Liver (tissue), 9 donors: ENCODE data around the gene TLE7. TPM values are rescaled to one million over a fixed set of nuclear protein-coding genes. Genes with fewer than 3 reads are reported as not detected.

Experiments used
- DNase-seq: peaks from one replicate; pipeline ENCODE4 v3.0.0-alpha.2; 2017; ENCODE audit warnings: low spot score
- H3K27ac ChIP-seq, 2 donors: one replicate each; pipeline ENCODE4 v1.7.0; 2013; ENCODE audit warnings: inconsistent platforms in 2 of 2, low read length in 2 of 2, control low read depth in 1 of 2, low read depth in 1 of 2, mild to moderate bottlenecking in 1 of 2
- H3K27me3 ChIP-seq, 4 donors: one replicate each; pipeline versions ENCODE4 v1.6.1 to v1.7.0; 2013; ENCODE audit warnings: low read length in 3 of 4, inconsistent platforms in 1 of 4, mild to moderate bottlenecking in 1 of 4, moderate library complexity in 1 of 4; ENCODE audit not compliant: control insufficient read depth in 4 of 4, insufficient read depth in 4 of 4
- H3K36me3 ChIP-seq, 4 donors: one replicate each; pipeline versions ENCODE4 v1.6.1 to v1.7.0; 2013; ENCODE audit warnings: low read length in 3 of 4, mild to moderate bottlenecking in 3 of 4, low read depth in 1 of 4, moderate library complexity in 1 of 4; ENCODE audit not compliant: control insufficient read depth in 4 of 4, insufficient read depth in 3 of 4
- H3K4me1 ChIP-seq, 4 donors: one replicate each; pipeline versions ENCODE4 v1.6.1 to v1.7.0; 2013; ENCODE audit warnings: low read length in 3 of 4, mild to moderate bottlenecking in 3 of 4, moderate library complexity in 1 of 4; ENCODE audit not compliant: control insufficient read depth in 4 of 4, insufficient read depth in 4 of 4
- H3K4me3 ChIP-seq, 3 donors: one replicate each; pipeline versions ENCODE4 v1.6.1 to v1.7.0; 2013; ENCODE audit warnings: low read length in 3 of 3, control low read depth in 1 of 3, low read depth in 1 of 3, mild to moderate bottlenecking in 1 of 3
- H3K9ac ChIP-seq, 2 donors: one replicate each; pipeline ENCODE4 v1.7.0; 2013; ENCODE audit warnings: low read length in 2 of 2, mild to moderate bottlenecking in 2 of 2, moderate library complexity in 2 of 2, control low read depth in 1 of 2, low read depth in 1 of 2
- H3K9me3 ChIP-seq, 4 donors: one replicate each; pipeline versions ENCODE4 v1.6.1 to v1.7.0; 2013; ENCODE audit warnings: low read length in 3 of 4; ENCODE audit not compliant: control insufficient read depth in 4 of 4
- ATF3 ChIP-seq: IDR thresholded peaks from 2 replicates; pipeline ENCODE4 v1.6.1; 2016; ENCODE audit warnings: antibody characterized with exemption
- FOXA1 ChIP-seq: IDR thresholded peaks from 2 replicates; pipeline ENCODE4 v1.6.1; 2016; ENCODE audit warnings: antibody characterized with exemption
- GABPA ChIP-seq, 2 donors: IDR thresholded peaks in 1 of 2; conservative IDR thresholded peaks in 1 of 2; 2 replicates each; pipeline ENCODE4 v1.6.1; 2016; ENCODE audit warnings: antibody characterized with exemption in 2 of 2, mild to moderate bottlenecking in 1 of 2, moderate library complexity in 1 of 2
- HNF4A ChIP-seq, 2 donors: conservative IDR thresholded peaks; 2 replicates each; pipeline ENCODE4 v1.6.1; 2016; ENCODE audit warnings: antibody characterized with exemption in 2 of 2, mild to moderate bottlenecking in 2 of 2
- JUND ChIP-seq, 2 donors: IDR thresholded peaks; 2 replicates each; pipeline ENCODE4 v1.6.1; 2016; ENCODE audit warnings: antibody characterized with exemption in 2 of 2
- MAX ChIP-seq: IDR thresholded peaks from 2 replicates; pipeline ENCODE4 v1.6.1; 2016; ENCODE audit warnings: antibody characterized with exemption
- RAD21 ChIP-seq, 2 donors: IDR thresholded peaks; 2 replicates each; pipeline ENCODE4 v1.6.1; 2016; ENCODE audit warnings: antibody characterized with exemption in 2 of 2, mild to moderate bottlenecking in 2 of 2
- REST ChIP-seq: IDR thresholded peaks from 2 replicates; pipeline ENCODE4 v1.6.1; 2016; ENCODE audit warnings: antibody characterized with exemption, mild to moderate bottlenecking
- RXRA ChIP-seq, 2 donors: IDR thresholded peaks; 2 replicates each; pipeline ENCODE4 v1.6.1; 2017 to 2018; ENCODE audit warnings: antibody characterized with exemption in 2 of 2, mild to moderate bottlenecking in 1 of 2
- SP1 ChIP-seq: IDR thresholded peaks from 2 replicates; pipeline ENCODE4 v1.6.1; 2018; ENCODE audit warnings: antibody characterized with exemption, mild to moderate bottlenecking
- TAF1 ChIP-seq: conservative IDR thresholded peaks from 2 replicates; pipeline ENCODE4 v1.6.1; 2016; ENCODE audit warnings: antibody characterized with exemption, mild to moderate bottlenecking
- YY1 ChIP-seq: IDR thresholded peaks from 2 replicates; pipeline ENCODE4 v1.6.1; 2016; ENCODE audit warnings: antibody characterized with exemption, mild to moderate bottlenecking
- WGBS: extraction: QIAGEN DNeasy Blood & Tissue Kit; methylation state at CpG from one replicate; pipeline ENCODE4 v1.1.7; 2013; 5-methylcytosine and 5-hydroxymethylcytosine counted together
- polyA plus RNA-seq, 2 donors: library from polyadenylated mRNA; stranded (reverse) in 1 of 2; unstranded in 1 of 2; fragments of 200-250 nt in 1 of 2; fragments of >200 nt in 1 of 2; fragmentation: Nextera tagmentation in 1 of 2; extraction: Ambion mirVana in 1 of 2; gene quantifications; one replicate each; pipeline versions ENCODE4 v1.2.1 to v1.2.3, GENCODE V29; 2013 to 2015
- total RNA-seq, 2 donors: library from RNA; depleted of rRNA; stranded (reverse); fragments of >200 nt; gene quantifications; one replicate each; pipeline ENCODE4 v1.2.3, GENCODE V29; 2014
- TF ChIP-seq, protein P1 (sequence below): fragments of 150-350 bp; IDR thresholded peaks from 2 replicates; pipeline ENCODE4 v1.5.1; 2017; ENCODE audit warnings: improper control_type of control experiment, low read depth, low read length; ENCODE audit not compliant: missing input control
- donor health status: healthy.
- donor health status: healthy.
- donor health status: healthy.
- donor health status: healthy.
- donor health status: healthy.

The TLE7 gene
- total and polyA plus RNA-seq, 4 donors = not detected

DNA sequence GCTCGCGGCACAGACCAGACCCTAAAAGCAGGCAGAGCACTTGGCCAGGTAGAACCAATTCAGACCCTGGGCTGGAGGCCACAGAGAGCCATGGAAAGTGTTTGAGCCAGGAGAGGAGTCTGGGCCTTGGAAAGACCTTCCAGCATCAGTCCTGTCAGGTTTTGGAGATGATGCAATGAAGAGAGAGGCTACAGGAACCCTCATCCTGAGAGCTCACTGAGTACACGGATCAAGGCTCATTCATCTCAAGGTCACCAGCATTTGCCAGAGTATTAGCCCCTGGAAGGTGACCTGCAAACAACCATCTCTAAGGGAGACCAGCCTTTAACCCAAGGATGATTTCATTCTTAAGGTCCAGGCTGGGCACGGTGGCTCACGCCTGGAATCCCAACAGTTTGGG is 27.8 kb downstream of the TLE7 start (continued):
- TF ChIP-seq HNF4A (conservative IDR thresholded peaks at IDR 0.05) = no peak

- WGBS = 62% methylated on average over 4 of the region's 4 CpGs
- no peak for DNase-seq
- Histone ChIP-seq H3K36me3 (no peaks in the 10 kb centered on the region), H3K27ac (no peak overlapping the region), H3K9me3 (no peaks in the 10 kb centered on the region), H3K27me3 (no peaks in the 10 kb centered on the region), H3K4me1 (peaks cover 0 to 3% (median 0%) of the 10 kb centered on the region in 4 donors), H3K4me3 (no peak overlapping the region), H3K9ac (no peak overlapping the region)
- no peak for TF ChIP-seq FOXA1
- no peak for TF ChIP-seq ATF3
- no peak for TF ChIP-seq MAX
- no peak for TF ChIP-seq REST
Observed at GRCh38 chr16:71413341-71413740, 28.5 kb downstream of the TLE7 start.

DNA sequence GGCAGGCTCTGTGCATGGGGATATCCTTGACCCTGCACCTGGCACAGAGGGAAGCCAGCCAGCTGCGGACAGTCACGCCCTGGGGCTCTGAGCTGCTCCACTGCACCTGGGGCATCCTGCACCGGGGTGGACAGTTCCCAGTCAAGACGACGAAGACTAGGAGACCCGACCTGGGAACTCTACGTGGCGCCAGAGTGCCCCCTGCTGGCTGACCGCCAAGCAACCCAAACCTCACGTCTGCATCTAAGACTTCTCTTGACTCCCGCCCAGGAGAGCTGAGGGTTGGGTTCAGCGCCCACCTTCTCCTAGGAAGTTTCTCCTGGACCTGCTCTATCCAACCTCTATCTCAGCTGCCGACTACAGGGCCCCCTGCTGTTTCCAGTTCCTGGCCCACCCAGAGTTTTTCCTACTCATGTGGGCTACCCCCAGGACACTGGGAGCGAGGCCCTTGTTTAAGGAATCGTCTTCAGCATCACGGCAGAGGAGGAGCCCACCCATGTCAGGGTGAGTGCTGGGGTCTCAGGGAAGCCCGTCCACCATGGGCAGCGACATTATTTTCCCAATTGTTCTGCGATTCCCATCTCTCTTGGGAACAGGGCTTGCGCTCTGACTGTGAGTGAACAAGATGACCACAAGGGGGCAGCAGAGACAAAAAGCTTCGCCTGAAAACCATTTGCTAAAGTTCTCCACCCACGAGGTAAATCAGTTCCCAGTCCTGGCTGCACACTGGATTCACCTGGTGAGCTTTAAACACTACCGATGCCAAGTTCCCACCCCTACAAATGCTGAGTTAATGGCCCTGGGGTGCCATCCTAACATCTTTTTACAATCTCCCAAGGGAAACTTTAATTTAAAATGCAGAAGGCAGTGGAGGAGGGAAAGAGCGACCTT is 29.3 kb downstream of the TLE7 start:
- Histone ChIP-seq H3K4me1 (peaks cover 0 to 3% (median 0%) of the 10 kb centered on the region in 4 donors), H3K4me3 (no peak overlapping the region), H3K9ac (no peak overlapping the region), H3K36me3 (no peaks in the 10 kb centered on the region), H3K27me3 (no peaks in the 10 kb centered on the region), H3K9me3 (no peaks in the 10 kb centered on the region), H3K27ac (no peak overlapping the region)
- peak; percentile 80 for DNase-seq
- WGBS = 11% methylated on average over 24 of the region's 24 CpGs
- TF ChIP-seq MAX (no peak), JUND (IDR thresholded peaks at IDR 0.05) (no peak), TAF1 (no peak), RXRA (IDR thresholded peaks at IDR 0.05) (no peak), GABPA (IDR thresholded peaks at IDR 0.05 in 1 of 2, conservative IDR thresholded peaks at IDR 0.05 in 1 of 2) (no peak), SP1 (no peak), REST (no peak), FOXA1 (no peak), RAD21 (IDR thresholded peaks at IDR 0.05) (peak; percentile 85 to 89), YY1 (no peak)
- TF ChIP-seq, protein P1, sequence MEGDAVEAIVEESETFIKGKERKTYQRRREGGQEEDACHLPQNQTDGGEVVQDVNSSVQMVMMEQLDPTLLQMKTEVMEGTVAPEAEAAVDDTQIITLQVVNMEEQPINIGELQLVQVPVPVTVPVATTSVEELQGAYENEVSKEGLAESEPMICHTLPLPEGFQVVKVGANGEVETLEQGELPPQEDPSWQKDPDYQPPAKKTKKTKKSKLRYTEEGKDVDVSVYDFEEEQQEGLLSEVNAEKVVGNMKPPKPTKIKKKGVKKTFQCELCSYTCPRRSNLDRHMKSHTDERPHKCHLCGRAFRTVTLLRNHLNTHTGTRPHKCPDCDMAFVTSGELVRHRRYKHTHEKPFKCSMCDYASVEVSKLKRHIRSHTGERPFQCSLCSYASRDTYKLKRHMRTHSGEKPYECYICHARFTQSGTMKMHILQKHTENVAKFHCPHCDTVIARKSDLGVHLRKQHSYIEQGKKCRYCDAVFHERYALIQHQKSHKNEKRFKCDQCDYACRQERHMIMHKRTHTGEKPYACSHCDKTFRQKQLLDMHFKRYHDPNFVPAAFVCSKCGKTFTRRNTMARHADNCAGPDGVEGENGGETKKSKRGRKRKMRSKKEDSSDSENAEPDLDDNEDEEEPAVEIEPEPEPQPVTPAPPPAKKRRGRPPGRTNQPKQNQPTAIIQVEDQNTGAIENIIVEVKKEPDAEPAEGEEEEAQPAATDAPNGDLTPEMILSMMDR = peak; percentile 88
